ENCODE results near the gene ID2.
"Not testable (repeated sequence)": the region's sequence is repeated elsewhere in the genome, so short reads cannot be mapped to it uniquely, and the experiment has no call there.

ID2 gene

DNA sequence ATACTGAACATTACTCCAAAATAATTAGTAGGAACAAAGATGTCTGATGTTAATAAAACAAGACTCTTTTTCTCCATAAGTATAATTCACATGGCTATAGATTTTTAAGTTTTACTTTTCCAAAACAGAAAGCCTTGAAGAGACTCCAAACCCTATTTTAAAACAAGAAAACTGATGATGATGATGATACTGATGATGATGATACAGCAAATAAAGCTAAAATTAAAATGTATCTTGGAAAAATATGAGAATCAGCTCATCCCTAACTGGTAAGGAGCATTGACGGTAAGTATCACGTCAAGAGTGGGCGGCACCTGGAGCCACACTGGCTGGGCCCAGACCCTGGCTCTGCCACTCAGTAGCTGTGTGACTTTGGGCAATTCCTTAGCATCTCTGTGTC, 39.6 kb downstream of the ID2 start:
- peaks cover 3% of the 10 kb centered on the region for H3K27me3 Mint-ChIP-seq (ENCODE audit: low read depth, poor library complexity)
- H3K4me3 Mint-ChIP-seq: no peak overlapping the region
- TF ChIP-seq, protein P1, sequence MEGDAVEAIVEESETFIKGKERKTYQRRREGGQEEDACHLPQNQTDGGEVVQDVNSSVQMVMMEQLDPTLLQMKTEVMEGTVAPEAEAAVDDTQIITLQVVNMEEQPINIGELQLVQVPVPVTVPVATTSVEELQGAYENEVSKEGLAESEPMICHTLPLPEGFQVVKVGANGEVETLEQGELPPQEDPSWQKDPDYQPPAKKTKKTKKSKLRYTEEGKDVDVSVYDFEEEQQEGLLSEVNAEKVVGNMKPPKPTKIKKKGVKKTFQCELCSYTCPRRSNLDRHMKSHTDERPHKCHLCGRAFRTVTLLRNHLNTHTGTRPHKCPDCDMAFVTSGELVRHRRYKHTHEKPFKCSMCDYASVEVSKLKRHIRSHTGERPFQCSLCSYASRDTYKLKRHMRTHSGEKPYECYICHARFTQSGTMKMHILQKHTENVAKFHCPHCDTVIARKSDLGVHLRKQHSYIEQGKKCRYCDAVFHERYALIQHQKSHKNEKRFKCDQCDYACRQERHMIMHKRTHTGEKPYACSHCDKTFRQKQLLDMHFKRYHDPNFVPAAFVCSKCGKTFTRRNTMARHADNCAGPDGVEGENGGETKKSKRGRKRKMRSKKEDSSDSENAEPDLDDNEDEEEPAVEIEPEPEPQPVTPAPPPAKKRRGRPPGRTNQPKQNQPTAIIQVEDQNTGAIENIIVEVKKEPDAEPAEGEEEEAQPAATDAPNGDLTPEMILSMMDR (IDR thresholded peaks at IDR 0.05): no peak
- no peaks in the 10 kb centered on the region for H3K36me3 Mint-ChIP-seq (ENCODE audit: low read depth)
- no peak overlapping the region for H3K27ac Mint-ChIP-seq
- H3K4me1 Mint-ChIP-seq: peaks cover 6% of the 10 kb centered on the region
- H3K9me3 Mint-ChIP-seq: peaks cover 7% of the 10 kb centered on the region
- DNase-seq: no peak

DNA sequence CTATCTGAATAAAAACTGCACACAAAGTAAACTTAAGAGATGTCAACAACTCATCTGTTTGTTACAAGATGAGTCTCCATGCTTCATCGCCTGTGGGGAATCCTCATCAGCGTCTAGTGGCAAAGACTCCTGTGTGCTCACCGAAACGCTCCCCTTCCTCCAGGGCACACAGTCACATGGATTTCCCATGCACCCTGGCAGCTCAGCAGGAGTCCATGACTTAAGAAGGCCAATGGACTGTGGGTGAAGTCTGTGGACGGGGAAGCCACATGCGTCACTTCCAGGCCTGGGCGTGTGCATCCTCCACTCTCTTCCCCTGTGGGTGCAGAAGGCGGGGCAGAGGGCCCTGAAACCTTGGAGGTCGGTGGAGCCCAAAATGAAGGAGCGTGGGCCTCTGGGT, 41.1 kb downstream of the ID2 start:
- Mint-ChIP-seq H3K27ac (peak overlapping the region; percentile 84), H3K4me1 (peaks cover 6% of the 10 kb centered on the region), H3K36me3 (ENCODE audit: low read depth) (peaks cover 1% of the 10 kb centered on the region), H3K27me3 (ENCODE audit: low read depth, poor library complexity) (peaks cover 3% of the 10 kb centered on the region), H3K4me3 (no peak overlapping the region), H3K9me3 (no peaks in the 10 kb centered on the region)
- TF ChIP-seq, protein P1 (IDR thresholded peaks at IDR 0.05): no peak
- no peak for DNase-seq

DNA sequence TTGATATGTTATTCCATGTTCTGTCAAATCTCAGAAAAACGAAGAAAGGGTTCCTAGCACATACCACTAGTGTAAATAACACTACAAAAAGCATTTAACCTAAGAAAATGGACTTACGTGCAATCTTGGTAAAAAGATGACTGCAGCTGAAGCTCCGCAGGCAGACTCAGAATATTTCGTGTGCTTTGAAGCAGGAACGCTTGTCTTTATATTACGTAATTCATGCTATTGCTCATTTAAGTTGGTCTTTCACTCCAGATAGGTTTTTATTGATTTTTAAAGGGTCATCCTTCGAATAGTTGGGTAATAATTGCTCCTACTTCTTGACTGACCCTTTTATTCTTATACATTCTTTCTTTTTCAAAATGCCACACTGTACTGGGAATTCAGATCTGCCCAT, 44.0 kb downstream of the ID2 start:
- Mint-ChIP-seq H3K27ac (peak overlapping the region; percentile 85), H3K4me3 (no peak overlapping the region), H3K4me1 (peaks cover 6% of the 10 kb centered on the region), H3K36me3 (ENCODE audit: low read depth) (peaks cover 30% of the 10 kb centered on the region), H3K27me3 (ENCODE audit: low read depth, poor library complexity) (peaks cover 3% of the 10 kb centered on the region), H3K9me3 (no peaks in the 10 kb centered on the region)
- TF ChIP-seq, protein P1 (IDR thresholded peaks at IDR 0.05): no peak
- DNase-seq: no peak

DNA sequence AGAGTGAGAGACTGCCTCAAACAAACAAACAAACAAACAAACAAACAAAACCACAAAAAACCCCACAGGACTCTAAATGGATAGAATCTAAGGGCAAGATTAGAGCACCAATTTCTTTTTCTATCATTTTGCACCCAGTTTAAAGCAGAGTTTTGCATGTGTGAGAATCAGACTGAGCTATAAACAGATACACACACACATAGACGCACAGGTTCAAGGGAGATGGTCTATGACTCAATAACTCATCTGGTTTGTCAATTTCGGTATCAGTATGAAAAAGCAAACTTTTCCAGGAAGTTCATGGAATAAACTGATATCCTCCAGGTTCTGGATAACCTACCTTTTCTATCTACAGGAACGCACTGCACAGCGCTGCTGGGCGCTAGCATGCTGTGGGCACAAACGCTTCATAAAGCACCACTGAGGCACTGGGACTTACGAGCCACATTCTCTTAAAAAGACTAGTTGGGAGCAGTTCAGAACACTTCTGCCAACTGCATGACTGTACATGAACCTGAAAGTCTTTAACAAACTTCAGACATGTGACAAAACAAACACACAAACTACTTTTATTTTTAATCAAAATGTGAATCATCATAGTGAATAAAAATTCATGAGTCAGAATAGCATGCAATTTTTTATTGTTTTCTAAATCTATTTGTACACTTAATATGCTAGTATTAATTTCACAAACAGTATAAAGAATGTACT, 46.6 kb downstream of the ID2 start:
- Mint-ChIP-seq H3K9me3 (no peaks in the 10 kb centered on the region), H3K27me3 (ENCODE audit: low read depth, poor library complexity) (no peaks in the 10 kb centered on the region), H3K4me3 (no peak overlapping the region), H3K4me1 (no peaks in the 10 kb centered on the region), H3K36me3 (ENCODE audit: low read depth) (peaks cover 55% of the 10 kb centered on the region), H3K27ac (no peak overlapping the region)
- TF ChIP-seq, protein P1 (IDR thresholded peaks at IDR 0.05): no peak
- no peak for DNase-seq

DNA sequence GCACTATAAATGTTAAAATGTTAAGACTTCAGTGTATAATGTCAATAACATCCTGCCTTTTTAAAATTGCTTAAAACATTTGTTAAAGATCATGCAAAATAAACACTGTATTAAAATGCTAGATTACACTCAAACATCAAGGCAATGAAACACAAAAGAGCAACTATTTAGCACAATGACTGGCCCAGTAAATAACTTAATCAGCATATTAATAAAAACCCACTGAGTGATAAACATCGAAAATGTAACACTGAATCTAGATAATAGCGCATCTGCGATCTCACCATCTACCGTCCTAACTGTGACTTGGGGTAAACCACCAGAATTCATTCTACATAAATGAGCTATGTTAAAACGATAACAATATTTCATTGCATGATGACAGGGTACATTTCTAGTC, 47.2 kb downstream of the ID2 start:
- not testable (repeated sequence) for H3K4me1 Mint-ChIP-seq
- peaks cover 62% of the 10 kb centered on the region for H3K36me3 Mint-ChIP-seq (ENCODE audit: low read depth)

DNA sequence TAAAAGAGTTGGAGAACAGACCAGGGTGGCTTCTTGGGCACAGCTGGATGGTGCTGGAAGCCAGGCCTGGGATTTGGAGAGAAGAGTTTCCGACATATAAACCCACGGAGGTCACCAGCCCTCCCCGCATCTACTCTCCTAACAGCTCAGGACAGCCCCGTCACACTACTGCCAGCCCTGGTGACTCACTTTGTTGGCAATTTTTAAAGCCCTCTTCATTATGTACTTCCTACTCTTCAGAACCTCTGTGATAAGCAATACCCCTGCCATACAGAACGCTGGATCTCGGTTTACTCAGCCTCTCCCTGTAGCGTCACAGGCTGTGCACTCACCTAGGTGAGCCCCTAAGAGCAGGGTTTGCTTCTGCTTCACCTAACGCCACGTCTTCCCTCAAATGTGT, 48.1 kb downstream of the ID2 start:
- Mint-ChIP-seq H3K4me1 (no peaks in the 10 kb centered on the region), H3K27ac (peak overlapping the region; percentile 5)

More for the DNA sequence above, 47.2 kb downstream of the ID2 start:
- H3K27me3 Mint-ChIP-seq (ENCODE audit: low read depth, poor library complexity); H3K27ac Mint-ChIP-seq; H3K4me3 Mint-ChIP-seq; H3K9me3 Mint-ChIP-seq; DNase-seq: not testable (repeated sequence)

More for the DNA sequence above, 48.1 kb downstream of the ID2 start:
- Mint-ChIP-seq H3K36me3 (ENCODE audit: low read depth) (peaks cover 64% of the 10 kb centered on the region), H3K4me3 (no peak overlapping the region), H3K27me3 (ENCODE audit: low read depth, poor library complexity) (no peaks in the 10 kb centered on the region), H3K9me3 (no peaks in the 10 kb centered on the region)
- TF ChIP-seq, protein P1 (IDR thresholded peaks at IDR 0.05): no peak
- DNase-seq: no peak
